ENCODE results near the gene SP2.

The SP2 gene

GRCh38 chr17:47948706-47949196, 52.7 kb downstream of the SP2 start:
- DNase-seq (ENCODE audit: low read depth in 4 of 4, low spot score in 1 of 4): no peak

DNA sequence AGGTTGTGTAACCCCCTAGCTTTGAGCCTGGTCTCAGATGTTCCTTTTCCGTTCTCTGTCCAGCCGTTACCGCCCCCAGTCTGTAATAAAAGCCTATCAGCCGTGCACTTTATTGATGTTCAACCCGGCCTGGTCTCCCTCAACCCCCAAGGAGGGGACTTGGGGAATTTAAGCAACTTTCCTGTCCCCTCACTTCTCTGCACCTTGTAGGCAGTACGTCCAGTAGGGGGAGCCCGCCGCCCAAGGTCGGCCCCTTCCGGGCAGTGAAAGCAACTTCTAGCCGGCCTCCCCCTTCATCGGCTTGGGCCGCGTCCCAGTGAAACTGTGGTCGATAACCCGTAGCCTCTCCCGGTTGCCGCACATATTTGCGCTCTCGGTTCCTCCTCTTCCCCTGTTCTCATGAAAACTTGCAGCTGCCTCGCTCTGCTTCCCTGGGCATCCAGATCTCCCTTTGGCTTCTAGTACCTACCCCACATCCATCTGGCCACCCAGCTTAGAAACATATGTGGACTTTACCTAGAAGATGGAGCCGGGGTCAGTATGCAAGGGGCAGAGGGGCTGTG, 53.2 kb downstream of the SP2 start:
- DNase-seq (ENCODE audit: low read depth in 4 of 4, low spot score in 1 of 4): peak; percentile 63 to 73 (median 68)

- no peak for DNase-seq (ENCODE audit: low read depth in 4 of 4, low spot score in 1 of 4)
These were observed 53.9 kb downstream of the SP2 start for GRCh38 chr17:47949946-47950345.

DNA sequence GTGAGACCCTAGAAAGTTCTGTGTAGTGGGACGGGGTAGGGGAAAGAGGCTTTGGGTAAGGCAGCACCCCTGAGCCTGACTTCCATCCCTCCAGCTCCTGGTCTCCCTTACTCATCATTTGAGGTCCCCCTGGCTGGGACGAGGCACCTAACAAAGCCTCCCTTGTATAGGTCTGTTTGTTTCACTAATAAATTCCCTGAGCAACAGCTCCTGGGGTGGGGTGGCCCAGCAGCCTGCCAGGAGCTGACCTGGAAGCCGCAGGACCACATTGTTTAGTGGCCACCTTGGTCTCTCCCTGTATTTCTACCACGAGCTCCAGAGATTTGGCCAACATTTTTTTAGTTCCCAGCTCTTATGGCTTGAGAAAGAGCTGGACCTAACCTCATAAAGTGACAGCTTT, 54.4 kb downstream of the SP2 start:
- no peak for DNase-seq (ENCODE audit: low read depth in 4 of 4, low spot score in 1 of 4)

DNA sequence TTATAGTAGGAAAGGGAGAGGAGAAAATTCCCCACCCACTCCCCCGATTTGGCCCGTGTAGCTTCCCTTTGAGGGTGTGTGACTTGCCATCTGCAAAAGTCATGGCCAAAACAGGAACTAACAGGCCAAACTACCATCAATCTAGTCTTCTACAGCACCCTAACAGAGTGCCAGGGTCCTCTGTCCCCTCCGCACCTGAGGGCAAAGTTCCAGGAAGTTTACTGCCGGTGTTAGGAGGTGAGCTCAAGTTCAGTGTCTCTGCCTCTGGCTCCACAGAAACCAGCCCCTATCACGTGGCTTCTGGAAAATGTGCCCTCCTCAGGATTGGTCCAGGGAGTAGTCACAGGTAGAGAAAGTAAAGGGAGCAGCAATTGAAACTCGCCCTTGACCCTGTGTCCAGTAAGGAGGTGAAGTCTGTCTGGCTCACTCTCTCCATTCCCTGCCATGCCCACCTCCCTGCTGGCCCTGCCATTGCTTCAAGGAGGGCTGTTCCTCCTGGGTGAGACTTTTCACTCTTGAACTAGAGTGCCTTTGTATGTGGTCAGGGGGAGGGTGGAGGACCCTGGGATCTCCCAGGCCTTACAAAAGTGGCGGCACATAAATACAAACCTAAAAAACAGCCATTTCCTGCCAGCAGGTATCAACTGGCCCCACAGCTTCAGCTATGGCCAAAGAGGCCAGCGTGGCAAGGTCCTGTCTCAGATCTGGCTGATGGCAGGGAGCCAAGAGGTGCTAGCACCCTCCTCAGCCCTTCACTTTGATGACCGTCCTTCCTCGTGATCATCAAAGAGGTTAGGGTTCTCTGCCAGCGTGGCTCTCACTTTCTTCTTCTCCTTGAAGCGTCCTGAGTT, 56.4 kb downstream of the SP2 start:
- no peak for DNase-seq (ENCODE audit: low read depth in 4 of 4, low spot score in 1 of 4)

DNA sequence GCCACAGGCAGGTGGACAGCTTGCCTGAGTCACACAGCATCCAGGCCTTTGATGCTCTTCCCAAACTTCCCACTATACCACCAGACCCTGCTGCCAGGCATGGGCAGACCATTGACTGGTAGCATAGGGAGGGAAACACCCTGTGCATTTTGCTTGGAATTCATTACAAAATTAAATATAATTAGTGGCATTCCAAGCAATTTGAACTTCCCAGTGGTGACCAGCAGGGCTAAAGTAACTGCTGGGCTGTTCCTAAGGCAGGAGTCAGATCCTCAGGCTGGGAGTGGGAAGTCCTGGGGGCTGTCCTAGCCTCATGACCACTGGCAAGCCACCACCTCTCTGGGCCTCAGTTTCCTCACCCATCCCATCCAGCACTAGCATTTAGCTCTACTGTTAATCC, 57.9 kb downstream of the SP2 start:
- DNase-seq (ENCODE audit: low read depth in 4 of 4, low spot score in 1 of 4): no peak

DNA sequence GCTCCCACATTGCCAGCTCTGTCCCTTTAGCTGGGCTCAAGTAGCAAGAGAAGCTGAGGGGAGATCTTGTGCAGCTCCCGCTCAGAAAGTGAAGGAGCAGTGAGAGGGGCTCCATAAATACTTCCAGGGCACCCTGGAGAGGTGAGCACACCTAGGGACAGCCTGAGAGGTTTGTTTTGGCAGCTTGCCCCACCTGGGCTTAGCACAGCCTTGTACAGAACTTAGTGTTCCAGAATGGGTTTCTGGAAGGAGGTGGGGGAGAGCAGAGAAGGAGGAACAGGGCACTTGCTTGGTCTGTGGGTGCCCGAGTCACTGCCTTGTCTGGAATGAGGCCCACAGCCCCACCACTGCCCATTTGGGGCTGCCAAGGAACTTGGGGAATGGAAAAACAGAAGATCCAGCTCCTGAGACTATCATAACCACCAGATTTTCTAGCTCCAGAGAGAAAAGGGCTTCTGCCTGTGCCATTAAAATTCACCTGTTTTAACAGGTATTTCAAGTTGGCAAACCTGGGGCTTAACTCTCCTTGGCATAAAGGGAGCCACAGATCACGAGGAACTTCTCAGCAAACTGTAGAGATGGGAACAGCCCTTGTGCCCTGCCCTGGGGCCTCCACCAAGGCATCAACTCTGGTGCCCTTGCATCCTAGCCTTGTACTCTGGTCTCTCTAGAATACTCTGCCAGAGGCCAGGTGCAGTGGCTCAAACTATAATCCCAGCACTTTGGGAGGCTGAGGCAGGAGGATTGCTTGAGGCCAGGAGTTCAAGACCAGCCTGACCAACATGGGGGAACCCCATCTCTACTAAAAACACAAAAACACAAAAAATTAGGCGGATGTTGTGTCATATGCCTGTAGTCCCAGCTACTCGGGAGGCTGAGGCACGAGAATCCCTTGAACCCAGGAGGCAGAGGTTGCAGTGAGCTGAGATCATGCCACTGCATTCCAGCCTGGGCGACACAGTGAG, 59.7 kb downstream of the SP2 start:
- DNase-seq (ENCODE audit: low read depth in 4 of 4, low spot score in 1 of 4): no peak

DNA sequence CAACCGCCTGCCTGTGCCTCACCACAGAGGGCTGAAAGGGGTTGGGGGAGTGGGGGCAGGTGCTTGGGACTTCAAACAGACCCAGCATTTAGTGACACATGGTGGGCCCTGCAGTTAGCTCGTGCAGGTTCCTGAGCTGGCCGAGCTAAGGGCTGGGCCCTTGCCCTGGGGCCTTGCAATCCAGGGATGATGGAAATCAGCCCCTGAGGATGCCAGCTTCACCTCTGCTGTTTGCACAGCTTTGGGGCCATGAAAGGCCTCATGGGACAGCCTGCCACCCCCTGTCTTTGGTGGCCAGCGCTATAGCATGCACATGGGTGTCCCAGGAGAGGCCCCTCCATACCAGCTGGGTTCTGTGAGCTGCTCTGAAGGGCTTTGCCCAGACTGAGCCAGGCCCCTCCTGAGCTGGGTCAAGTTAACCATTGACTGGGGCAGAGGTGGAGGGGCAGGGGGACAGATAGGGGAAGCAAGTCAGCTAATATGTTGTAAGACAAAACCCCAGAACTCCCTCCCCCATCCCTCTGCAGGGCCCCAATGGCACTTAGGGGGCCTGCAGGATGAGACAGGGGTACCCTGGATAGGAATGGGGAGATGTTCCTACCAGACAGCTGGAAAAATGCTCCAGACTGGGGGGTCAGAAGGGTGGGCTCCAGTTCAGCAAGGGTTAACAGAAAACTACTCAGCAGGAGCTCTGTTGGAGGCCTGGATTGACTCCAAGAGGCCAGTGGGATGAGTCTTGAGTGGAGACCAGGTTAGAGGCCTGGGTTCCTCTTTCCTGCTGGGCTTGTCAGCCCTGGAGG, 61.0 kb downstream of the SP2 start:
- no peak for DNase-seq (ENCODE audit: low read depth in 4 of 4, low spot score in 1 of 4)

DNA sequence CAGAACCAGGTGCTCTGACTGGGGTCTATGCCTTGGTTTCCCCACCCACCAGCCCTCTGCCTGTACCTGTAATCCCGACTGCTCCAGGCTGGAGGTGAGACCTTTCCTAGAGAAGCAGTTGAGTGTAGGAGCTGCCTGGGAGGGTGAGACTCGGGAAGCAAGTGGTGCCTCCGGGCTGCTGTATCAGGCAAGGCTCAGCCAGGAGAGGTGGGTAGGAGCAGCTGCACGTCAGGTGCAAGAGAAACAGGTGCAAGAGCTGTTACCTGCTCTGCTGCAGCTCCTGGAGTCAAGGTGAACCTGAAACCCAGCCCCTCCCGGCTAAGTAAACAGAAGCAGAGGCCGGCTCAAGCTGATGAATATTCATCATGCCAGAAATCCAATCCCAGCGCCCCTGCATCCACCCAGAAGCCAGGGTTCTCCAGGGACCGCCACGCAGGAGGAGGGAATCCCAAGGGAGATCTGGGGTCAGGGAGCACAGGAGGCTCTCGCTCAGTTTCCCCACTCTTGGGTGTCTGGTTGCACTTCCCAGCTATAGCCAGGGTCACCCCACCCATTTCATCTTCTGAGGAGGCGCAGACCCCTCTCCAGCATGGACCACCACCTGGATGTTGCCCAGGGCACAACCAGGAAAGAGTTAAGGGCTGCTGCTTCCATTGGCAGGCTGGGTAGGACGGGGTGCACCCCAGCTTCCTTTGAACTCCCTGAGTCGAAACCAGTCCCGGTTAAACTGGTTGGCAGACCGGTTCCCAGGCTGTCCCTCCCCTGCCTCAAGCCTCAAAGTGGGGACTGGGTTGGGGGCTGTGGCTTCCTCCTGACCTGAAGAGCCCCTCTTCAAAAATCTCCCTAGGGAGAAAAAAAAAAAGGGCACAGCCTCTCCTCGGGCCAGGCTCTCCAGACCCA, 61.8 kb downstream of the SP2 start, which contains the start of gene PRR15L:
TSS of gene PRR15L (minus strand) at position 293 of the 900 bp plus-strand sequence. CDS start 4,649 bp downstream, outside the sequence.
- no peak for DNase-seq (ENCODE audit: low read depth in 4 of 4, low spot score in 1 of 4)

GRCh38 chr17:47959825-47960655, 64.0 kb downstream of the SP2 start:
- no peak for DNase-seq (ENCODE audit: low read depth in 4 of 4, low spot score in 1 of 4)

DNA sequence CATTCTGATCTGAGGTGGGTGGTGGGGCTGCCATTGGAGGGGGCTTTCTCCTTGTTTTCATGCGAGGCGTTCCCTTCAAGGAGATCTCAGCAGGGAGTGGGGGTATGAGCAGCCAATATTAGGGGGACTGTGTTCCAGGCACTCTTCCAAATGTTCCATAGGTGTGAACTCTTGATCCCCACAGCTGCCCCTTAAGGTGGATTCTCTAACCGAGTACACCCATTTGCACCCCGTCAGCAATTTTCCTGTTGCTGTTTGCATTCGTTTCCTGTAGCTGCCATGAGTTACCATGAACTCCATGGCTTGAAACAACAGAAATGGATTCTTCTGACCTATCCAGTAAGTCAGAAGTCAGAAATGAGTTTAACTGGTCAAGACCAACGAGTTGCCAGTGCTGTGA, 65.4 kb downstream of the SP2 start:
- no peak for DNase-seq (ENCODE audit: low read depth in 4 of 4, low spot score in 1 of 4)

GRCh38 chr17:47962901-47963300, 66.9 kb downstream of the SP2 start:
- no peak for DNase-seq (ENCODE audit: low read depth in 4 of 4, low spot score in 1 of 4)

DNA sequence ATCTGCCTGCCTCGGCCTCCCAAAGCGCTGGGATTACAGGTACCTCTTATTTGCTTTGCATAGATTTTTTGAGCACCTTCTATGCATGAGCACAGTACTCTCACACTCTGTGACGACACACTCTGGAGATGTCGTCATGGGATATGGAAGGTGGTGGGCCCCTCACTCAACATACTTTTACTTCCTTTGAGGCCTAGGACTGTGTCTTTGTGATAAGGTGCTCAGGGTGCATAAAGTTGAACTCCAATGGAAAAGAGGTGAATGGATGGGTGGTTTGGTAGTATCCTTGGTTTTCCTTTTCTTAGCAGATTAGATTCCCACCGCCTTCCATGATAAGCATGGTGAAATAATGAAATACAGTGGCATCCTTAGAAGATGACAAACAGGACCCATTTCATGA, 68.8 kb downstream of the SP2 start:
- no peak for DNase-seq (ENCODE audit: low read depth in 4 of 4, low spot score in 1 of 4)

- DNase-seq (ENCODE audit: low read depth in 4 of 4, low spot score in 1 of 4): no peak
These were observed 70.1 kb downstream of the SP2 start for GRCh38 chr17:47966079-47966519.

- no peak for DNase-seq (ENCODE audit: low read depth in 4 of 4, low spot score in 1 of 4)
These were observed 71.7 kb downstream of the SP2 start for GRCh38 chr17:47967607-47968252.

GRCh38 chr17:47968836-47969235, 72.8 kb downstream of the SP2 start:
- no peak for DNase-seq (ENCODE audit: low read depth in 4 of 4, low spot score in 1 of 4)

DNA sequence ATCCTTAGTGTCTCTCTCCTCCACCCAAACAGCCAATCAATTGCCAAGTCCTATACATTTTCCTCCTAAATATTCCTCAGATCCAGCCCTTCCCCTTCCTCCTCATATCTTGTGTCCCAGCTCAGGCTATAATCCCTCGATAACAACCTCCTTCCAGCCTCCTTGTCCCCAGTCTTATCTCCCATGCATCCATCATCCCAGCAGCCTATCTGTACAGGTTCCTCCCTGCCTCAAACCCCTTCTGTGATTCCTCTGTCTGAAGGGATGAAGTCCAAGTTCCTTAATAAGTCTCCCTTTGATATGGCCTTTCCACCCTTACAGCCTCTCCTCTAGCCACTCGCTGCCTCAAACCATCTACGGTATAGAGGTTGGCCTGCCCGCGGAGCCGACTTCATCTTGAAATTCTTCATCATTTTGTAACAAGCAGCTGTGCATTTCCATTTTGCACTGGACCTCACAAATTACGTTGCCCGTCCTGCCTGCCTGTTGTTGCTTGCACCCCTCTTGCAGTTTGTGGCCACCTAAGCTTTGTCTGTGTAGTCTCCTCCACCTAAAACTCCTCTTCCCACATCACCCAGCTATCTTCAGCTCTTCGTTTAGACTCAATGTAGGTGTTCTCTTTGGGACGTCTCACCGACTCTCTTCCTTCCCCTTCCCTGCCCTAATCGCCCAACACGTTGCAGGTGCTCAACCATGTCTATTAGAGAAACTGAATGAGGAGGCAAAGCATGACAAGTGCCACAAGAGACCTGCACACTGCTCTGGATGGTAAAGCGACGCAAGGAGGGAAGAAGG, 74.1 kb downstream of the SP2 start:
- no peak for DNase-seq (ENCODE audit: low read depth in 4 of 4, low spot score in 1 of 4)

Data from stimulated activated CD4-positive, alpha-beta T cell treated with anti-CD3 and anti-CD28 coated beads, Interleukin-1b, Interleukin-23, amount 100 ng/mL, for 24 hours (primary cell).